HUDEP-2 (cell line): Measurements from ENCODE around the gene SNRNP35.
"Not testable (repeated sequence)": the region's sequence is repeated elsewhere in the genome, so short reads cannot be mapped to it uniquely, and the experiment has no call there.

Experiments used
- DNase-seq, 76 experiments: peaks; one replicate each; lab custom pipeline; 2025; ENCODE audit not compliant: unreplicated experiment in 76 of 76; lab: John Stamatoyannopoulos, UW

Gene SNRNP35, protein sequence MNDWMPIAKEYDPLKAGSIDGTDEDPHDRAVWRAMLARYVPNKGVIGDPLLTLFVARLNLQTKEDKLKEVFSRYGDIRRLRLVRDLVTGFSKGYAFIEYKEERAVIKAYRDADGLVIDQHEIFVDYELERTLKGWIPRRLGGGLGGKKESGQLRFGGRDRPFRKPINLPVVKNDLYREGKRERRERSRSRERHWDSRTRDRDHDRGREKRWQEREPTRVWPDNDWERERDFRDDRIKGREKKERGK

DNA sequence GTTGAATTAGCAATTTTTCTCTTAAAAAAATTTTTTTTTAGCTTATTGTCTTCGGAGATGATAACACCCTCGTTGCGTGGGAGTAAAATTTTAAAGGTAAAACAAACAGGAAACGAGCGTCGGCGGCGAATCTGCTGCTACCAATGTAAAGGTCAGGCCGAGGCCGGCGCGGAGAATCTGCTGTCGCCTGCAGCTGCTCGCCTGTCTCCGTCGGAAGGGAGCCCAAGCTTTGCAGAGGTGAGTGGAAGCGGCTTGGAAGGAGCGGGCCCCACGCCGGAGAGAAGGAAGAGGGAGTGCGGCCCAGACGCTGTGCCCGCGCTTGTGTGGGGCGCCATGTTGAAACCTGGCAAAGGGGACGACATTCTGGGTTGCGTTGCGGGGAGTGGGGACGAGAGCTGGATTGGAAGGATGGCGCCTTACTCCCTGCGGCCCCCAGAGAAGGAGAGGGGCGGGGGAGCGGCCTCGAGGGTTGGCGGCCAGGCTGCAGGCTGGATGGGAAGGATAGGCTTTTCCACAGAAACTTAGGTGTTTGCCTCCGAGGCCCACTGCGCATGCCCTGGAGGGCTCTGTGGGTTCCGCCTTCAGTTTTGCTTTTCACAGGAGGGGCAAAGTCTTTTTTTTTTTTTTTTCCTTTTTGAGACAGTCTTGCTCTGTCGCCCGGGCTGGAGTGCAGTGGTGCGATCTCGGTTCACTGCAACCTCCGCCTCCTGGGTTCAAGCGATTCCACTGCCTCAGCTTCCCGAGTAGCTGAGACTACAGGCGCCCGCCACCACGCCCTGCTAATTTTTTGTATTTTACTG is at the start of gene SNRNP35:
SNRNP35 (plus strand) TSS at position 160 of the 800 bp plus-strand sequence. CDS start 7,402 bp downstream, outside the sequence.
- DNase-seq = peak in 74 of 76 experiments; percentile 14 to 89 (median 66)

DNA sequence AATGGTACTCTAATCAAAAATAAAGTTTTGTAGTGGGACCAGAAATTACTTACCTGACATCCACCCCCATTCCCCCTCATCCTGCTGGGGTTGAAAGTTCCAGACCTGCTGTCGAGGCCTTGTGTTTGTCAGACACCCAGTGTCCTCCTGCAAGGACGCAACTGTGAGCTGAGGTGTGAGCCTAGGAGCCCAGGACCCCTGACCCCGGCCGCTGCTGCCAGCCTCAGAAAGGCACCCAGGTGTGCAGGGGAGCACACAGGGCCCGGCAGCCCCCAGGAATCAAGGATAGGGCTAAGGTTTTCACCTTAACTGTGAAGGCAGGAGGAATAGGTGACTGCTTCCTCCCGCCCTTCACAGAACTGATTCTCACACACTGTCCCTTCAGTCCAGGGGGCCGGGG is 49.3 kb upstream of the SNRNP35 start:
- DNase-seq = not testable (repeated sequence)

DNA sequence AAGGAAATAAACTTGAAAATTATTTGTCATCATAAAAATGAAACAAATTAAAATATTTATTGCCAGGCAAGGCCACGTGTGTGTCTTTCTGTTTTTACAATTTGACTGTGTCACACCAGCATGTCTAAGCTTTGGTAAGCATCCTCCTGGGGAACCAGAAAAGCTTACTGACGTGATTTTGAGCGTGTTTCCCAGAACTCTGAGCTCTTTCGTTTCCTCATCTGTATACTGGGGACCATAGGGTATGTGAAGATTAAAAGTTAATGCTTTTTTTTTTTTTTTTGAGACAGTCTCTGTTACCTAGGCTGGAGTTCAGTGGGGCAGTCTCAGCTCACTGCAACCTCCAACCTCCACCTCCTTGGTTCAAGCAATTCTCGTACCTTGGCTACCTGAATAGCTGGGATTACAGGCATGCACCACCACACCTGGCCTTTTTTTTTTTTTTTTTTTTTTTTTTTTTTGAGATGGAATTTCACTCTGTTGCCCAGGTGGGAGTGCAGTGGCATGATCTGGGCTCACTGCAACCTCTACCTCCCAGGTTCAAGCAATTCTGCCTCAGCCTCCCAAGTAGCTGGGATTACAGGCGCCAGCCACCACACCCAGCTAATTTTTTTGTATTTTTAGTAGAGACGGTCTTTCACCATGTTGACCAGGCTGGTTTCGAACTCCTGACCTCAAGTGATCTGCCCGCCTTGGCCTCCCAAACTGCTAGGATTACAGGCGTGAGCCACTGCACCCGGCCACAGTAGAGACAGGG is 48.5 kb upstream of the SNRNP35 start:
- DNase-seq = not testable (repeated sequence)

DNA sequence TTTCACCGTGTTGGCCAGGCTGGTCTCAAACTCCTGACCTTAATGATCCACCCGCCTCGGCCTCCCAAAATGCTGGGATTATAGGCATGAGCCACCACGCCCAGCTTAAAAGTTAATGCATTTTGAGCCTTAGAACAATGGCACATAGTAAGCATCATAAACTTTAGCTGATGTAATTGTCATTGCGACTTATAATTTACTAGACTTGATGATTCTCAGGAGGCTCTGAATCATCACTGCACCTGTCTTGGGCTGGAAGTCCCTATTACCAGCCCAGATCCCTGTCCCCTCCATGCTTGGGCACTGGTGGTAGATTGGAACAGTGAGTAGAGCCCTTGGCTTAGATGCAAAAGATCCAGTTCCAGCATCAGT is 47.9 kb upstream of the SNRNP35 start:
- no peak for DNase-seq

DNA sequence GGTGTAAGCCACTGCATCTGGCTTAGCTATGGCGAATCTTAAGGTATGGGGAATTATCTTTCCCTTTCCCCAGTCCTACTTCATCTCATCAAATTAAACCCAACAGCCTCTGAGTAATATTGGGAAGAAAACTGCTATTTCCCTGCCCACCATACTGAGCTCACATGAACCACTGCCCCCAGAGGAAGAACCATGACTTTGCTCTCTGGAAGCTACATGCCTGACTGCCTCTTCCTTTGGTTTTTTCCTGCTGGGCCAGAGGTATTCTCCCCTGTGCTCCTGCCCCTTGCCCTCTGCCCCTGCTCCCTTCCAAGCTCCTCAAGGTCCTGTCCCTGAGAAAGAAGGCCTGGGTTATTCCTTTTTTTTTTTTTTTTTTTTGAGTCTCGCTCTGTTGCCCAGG is 36.6 kb upstream of the SNRNP35 start:
- DNase-seq = no peak

DNA sequence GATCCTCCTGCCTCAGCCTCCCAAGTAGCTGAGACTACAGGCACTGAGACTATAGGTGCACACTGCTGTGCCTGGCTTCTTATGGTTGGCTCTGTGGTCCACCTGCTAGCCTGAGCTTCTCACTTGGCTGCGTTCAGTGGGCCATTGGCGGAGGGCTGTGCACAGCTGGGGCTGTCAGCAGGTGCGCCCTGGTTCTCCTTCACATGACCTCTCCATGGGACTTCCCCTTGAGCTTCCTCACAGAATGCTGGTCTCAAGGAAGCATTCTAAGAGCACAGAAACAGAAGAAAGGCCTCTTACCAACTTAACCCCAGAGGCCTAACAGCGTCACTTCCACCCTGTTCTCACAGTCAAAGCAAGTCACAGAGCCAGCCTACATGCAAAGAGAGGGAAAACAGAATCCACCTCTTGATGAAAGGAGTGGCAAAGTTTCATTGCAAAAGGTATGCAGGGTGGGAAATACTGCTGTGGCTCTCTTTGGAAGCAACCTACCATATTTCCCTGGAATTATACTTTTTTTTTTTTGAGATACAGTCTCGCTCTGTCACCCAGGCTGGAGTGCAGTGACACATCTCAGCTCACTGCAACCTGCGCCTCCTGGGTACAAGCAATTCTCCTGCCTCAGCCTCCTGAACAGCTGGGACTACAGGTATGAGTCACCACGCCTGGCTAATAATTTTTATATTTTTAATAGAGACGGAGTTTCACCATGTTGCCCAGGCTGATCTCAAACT is 30.7 kb upstream of the SNRNP35 start:
- no peak for DNase-seq

DNA sequence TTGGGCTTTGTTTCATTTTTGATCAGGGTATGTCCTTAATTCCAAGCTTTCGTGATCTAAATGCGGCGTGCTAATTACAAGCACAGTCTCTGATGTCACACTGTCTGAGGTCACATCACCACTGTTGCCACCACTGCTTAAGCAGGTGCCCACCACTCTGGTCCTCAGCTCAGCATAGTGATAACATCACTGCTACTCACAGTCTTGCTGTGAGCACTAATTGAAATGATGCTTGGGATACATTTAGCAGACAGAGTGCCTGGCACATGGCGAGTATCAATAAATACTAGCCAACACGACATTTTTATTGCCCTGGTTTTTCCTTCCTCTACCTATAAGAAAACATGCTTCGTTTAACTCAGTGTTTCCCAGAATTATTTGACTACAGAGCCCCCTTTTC is 29.3 kb upstream of the SNRNP35 start:
- no peak for DNase-seq

DNA sequence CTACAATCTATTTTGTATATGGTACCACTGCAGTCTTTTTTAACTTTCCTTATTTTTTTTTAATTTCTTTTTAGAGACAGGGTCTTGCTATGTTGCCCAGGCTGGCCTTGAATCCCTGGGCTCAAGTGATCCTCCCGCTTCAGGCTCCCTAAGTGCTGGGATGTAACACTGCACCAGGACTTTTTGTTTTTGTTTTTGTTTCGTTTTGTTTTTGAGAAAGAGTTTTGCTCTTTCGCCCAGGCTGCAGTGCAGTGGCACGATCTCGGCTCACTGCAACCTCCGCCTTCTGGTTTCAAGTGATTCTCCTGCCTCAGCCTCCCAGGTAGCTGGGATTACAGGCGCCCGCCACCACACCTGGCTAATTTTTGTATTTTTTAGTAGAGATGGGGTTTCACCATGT is 28.8 kb upstream of the SNRNP35 start:
- DNase-seq = not testable (repeated sequence)

DNA sequence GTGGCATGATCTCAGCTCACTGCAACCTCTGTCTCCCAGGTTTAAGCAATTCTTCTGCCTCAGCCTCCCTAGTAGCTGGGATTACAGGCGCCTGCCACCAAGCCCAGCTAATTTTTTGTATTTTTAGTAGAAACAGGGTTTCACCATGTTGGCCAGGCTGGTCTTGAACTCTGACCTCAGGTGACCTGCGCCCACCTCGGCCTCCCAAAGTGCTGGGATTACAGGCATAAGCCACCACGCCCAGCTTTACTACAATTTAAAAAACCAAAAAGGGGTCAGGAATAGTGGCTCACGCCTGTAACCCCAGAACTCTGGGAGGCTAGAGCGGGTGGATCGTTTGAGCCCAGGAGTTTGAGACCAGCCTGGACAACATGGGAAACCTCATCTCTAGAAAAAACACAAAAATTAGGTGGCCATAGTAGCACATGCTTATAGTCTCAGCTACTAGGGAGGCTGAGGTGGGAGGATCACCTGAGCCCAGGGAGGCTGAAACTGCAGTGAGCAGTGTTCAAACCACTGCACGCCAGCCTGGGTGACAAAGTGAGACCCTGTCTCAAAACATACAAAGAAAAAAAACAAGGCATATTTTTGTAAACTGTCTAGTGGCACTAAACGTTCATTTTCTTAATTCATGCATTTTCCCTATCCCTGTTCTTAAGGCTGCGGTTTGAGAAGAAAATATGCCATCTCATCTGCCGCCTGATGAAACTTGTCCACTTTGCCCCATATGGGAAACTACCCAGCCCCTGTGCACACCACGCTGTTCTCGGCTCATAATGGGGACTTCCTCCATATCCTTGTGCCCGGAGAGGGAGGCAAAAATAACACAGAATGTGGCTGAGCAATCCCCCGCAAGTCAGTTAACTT is 25.8 kb upstream of the SNRNP35 start:
- DNase-seq = peak in 8 of 76 experiments; percentile 2 to 17 (median 8)

DNA sequence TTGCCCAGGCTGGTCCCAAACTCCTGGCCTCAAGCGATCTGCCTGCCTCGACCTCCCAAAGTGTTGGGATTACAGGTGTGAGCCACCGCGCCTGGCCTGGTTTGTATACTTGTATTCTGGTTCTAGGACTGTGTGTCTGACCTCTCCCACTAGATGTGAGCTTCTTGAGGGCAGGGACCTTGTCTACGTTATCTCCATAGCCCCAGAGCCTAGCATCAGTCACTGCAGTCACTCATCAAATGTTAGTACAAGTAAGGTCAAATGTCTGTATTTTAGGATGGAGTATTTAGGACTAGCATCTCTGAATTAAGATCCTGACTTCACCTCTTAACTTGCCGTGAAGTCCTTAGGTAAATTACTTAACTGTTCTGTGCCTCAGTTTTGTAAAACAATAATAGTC is 24.3 kb upstream of the SNRNP35 start:
- DNase-seq = no peak

DNA sequence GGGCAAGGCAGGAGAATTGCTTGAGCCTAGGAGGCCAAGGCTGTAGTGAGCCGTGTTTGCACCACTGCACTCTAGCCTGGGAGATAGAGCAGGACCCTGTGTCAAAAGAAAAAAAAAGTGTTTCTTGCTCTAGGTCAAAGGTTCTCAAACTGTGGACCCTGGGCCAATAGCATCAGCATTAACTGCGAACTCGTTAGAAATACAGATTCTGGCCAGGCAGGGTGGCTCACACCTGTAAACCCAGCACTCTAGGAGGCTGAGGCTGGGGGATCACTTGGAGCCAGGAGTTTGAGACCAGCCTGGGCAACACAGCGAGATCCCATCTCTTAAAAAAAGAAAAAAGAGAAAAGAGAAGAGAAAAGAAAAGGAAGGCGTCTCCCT is 22.3 kb upstream of the SNRNP35 start:
- DNase-seq = no peak

DNA sequence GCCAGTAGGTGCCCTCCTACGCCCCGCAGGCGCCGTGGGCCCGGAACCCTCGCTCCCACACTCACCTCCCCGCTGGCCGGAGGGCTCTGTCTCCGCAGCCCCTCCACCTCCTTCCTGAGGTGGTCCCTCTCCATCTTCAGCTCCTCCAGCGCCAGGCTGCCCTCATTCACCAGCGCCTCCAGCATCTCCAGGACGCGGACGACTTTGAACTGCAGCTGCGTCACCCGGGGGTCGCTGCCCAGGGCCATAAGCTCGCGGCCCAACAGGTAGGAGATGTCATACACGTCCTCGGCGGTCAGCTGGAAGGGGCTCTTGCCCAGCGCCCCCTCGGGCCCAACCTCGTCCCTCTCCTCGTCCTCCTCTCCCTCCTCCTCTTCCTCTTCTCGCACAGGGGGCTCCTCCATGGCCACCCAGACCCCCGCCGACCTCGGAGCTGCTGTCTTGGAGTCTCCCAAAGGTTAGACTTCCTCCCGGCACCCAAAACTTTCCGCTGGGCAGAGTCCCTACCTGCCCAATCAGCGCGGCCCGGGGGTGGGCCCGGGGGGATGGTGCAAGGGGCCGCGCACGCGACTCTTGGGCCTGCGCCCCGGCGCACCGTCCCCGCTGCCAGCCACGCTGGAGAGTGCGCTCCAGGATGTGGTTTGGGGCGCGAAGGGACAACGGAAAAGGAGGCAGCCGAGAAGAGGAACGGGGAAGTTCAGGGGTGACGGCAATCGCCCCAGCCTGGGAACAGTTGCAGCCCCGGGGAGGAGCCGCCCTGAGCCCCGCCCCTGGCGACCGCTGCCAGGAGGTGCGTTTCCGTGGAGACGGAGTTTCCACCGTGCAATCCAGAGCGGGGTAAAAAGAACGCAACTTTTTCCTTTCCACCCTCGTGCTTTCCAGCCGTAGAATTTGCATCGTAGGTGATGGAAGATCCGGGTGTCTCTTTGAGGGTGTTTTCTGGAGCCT is 21.6 kb upstream of the SNRNP35 start, which contains the start of gene RILPL2:
RILPL2 (minus strand) TSS at position 668 of the 948 bp plus-strand sequence; CDS start at position 404, 264 bp downstream.
- peak in 71 of 76 experiments; percentile 2 to 79 (median 60) for DNase-seq

DNA sequence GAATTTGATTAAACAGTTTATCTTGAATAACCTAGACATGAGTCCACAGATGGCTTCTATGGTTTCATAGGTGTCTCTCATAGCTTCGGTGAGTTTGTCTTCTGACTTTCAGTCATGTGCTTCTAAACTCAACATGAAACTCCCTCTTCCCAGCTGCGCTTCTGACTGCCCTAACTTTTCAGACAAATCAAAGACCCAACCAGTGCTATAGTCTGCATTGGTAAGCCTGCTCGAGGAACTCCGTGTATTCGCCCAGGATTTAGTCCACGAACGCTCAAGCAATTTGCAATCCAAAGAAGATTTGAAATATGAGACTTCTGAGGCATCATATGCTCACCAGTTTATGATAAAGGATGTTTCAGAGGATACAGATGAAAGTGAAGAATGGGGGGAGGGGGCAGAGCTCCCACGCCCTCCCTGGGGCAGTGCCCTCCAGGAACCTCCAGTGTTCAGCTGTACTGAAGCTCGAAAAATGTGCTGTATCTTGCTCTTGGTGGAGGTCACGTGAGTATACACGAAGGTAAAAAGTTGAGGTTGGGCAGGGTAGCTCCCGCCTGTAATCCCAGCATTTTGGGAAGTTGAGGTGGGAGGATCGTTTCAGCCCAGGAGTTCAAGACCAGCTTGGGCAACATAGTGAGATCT is 16.3 kb upstream of the SNRNP35 start:
- DNase-seq = no peak

DNA sequence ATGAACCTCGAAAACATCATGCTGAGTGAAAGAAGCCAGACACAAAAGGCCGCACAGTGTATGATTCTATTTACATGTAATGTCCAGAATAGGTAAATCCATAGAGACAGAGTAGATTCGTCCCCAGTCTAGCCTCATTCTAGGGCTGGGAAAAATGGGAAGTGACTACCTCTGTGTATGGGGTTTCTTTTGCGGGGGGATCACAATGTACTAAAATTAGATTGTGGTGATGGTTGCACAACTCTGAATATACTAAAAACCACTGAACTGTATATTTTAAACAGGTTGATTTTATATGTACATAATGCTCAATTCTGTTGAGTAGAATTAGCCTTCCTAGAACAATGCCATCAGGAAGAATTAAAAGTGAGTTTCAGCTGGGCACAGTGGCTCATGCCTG is 15.2 kb upstream of the SNRNP35 start:
- DNase-seq = no peak

DNA sequence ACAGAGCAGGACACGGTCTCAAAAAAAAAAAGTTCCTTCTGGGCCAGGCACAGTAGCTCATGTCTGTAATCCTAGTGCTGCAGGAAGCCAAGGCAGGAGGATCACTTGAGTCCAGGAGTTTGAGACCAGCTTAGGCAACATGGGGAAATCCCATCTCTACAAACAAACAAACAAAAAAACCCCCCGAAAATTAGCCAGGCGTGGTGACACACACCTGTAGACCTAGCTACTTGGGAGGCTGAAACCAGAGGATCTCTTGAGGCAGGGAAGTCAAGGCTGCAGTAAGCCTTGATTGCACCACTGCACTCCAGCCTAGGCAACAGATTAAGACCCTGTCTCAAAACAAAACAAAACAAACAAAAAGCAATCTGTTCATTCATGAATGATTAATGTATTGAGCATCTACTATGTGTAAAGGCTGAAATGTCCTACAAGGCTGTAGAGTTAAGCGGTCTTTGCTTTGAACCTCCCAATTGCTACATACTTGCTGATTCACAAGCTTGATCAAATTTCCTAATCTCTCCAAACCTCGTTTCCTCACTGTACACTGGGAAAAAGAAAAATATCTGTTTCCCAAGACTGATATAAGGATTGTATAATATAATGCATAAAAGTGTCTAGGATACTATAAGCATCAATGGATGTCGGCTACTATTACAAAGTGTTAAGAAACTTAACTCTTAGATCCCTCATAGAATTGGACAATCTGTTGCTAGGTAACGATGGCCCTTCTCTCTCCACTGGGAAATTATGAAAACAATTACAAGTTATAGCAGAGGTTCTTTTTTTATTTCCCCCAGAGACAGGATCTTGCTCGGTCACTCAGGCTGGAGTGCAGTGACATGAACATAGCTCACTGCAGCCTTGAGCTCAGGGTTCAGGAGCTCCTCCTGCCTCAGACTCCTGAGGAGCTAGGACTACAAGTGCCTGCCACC is 13.6 kb upstream of the SNRNP35 start:
- DNase-seq = no peak

DNA sequence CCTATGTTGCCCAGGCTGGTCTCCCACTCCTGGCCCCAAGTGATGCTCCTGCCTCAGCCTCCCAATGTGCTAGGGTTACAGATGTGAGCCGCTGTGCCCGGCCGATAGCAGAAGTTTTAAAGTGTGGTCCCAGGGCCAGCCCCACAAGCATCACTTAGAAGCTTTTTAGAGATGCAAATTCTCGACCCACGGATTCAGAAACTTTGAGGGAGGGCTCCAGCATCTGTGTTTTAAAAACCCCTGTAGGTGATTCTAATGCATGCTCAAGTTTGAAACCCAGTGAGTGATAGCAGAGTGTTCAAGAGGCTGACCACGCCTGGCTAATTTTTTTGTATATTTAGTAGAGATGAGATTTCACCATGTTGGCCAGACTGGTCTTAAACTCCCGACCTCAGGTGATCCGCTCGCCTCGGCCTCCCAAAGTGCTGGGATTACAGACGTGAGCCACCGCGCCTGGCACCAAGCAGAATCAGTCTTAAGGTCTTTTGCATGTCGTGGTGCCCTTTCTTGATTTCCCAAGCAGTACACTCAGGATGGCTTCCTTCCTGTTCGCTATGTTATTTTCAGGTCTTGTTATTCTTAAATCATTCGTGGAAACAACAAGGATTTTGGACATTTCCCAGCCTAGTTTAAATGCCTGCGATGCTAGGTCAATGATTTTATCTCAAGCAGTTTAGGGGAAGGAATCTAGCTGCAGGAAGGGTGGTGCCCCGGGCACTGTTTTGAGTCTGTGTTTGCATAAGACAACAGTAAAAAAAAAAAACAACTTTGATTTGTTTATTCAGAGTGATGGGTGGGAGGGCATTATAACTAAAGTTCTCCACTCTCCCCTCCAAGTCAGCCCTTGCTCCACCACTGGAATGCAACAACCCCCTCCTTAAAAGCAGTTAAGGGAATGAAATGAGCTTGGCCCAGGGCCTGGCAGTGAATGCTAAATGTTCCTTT is 12.3 kb upstream of the SNRNP35 start:
- DNase-seq = no peak
